ENCODE measurements around the gene ADAMTS9. TPM values are rescaled to one million over a fixed set of nuclear protein-coding genes. Genes with fewer than 3 reads are reported as not detected.

ADAMTS9 gene
- total and polyA plus RNA-seq, 2 experiments from 2014 or later = 0.31 to 0.81 TPM

DNA sequence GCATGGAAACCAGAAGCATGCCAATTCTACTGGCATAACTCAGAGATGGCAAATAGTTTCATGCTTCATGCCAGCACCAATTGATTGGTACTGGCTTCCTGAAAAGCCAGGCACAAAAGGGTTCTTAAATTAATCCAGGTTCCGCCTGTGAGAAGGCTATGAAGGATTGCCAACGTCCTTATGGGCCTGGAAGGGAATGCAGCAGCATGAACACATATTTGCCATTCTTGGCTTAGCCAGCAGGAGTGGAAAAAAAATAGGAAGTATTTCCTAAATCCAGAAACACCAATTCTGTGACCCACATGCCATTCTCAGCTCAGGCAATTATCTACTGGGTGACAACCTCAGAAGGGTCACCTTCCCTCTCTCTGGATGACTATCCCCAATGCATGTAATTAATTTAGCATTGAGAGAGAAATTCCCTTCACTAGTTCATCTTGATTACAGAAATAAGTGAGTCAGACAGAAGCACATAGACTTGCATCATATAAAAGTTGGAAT is 36.0 kb downstream of the ADAMTS9 start:
- no peaks in the 10 kb centered on the region for H3K36me3 ChIP-seq (ENCODE audit: insufficient read depth)
- H3K4me1 Mint-ChIP-seq = peaks cover 18% of the 10 kb centered on the region
- peak; percentile 33 for DNase-seq (ENCODE audit: low spot score)

More for the DNA sequence above, 36.0 kb downstream of the ADAMTS9 start:
- Mint-ChIP-seq H3K36me3 (ENCODE audit: low read depth) (no peaks in the 10 kb centered on the region), H3K9me3 (no peaks in the 10 kb centered on the region), H3K27me3 (ENCODE audit: insufficient read depth, low read depth, poor library complexity) (no peaks in the 10 kb centered on the region), H3K4me3 (no peak overlapping the region), H3K27ac (no peak overlapping the region)
- TF ChIP-seq JUNB (IDR thresholded peaks at IDR 0.05; ENCODE audit: unreplicated experiment) = no peak
- TF ChIP-seq EZH2 (IDR thresholded peaks at IDR 0.05; ENCODE audit: low read depth, unreplicated experiment) = no peak
- no peak for TF ChIP-seq NANOG (IDR thresholded peaks at IDR 0.05; ENCODE audit: borderline replicate concordance)
- no peak for TF ChIP-seq STAT1 (IDR thresholded peaks at IDR 0.05; ENCODE audit: unreplicated experiment)
- TF ChIP-seq ZNF331 (CRISPR knock-in tag; IDR thresholded peaks at IDR 0.05; ENCODE audit: low read depth) = no peak
- TF ChIP-seq EZH2phosphoT487 (IDR thresholded peaks at IDR 0.05; ENCODE audit: unreplicated experiment) = no peak
- TF ChIP-seq, protein P1, sequence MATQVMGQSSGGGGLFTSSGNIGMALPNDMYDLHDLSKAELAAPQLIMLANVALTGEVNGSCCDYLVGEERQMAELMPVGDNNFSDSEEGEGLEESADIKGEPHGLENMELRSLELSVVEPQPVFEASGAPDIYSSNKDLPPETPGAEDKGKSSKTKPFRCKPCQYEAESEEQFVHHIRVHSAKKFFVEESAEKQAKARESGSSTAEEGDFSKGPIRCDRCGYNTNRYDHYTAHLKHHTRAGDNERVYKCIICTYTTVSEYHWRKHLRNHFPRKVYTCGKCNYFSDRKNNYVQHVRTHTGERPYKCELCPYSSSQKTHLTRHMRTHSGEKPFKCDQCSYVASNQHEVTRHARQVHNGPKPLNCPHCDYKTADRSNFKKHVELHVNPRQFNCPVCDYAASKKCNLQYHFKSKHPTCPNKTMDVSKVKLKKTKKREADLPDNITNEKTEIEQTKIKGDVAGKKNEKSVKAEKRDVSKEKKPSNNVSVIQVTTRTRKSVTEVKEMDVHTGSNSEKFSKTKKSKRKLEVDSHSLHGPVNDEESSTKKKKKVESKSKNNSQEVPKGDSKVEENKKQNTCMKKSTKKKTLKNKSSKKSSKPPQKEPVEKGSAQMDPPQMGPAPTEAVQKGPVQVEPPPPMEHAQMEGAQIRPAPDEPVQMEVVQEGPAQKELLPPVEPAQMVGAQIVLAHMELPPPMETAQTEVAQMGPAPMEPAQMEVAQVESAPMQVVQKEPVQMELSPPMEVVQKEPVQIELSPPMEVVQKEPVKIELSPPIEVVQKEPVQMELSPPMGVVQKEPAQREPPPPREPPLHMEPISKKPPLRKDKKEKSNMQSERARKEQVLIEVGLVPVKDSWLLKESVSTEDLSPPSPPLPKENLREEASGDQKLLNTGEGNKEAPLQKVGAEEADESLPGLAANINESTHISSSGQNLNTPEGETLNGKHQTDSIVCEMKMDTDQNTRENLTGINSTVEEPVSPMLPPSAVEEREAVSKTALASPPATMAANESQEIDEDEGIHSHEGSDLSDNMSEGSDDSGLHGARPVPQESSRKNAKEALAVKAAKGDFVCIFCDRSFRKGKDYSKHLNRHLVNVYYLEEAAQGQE (IDR thresholded peaks at IDR 0.05; ENCODE audit: unreplicated experiment) = no peak
- TF ChIP-seq ETS1 (IDR thresholded peaks at IDR 0.05) = no peak
- no peak for TF ChIP-seq ZNF114 (CRISPR knock-in tag; IDR thresholded peaks at IDR 0.05)
- TF ChIP-seq, protein P2, sequence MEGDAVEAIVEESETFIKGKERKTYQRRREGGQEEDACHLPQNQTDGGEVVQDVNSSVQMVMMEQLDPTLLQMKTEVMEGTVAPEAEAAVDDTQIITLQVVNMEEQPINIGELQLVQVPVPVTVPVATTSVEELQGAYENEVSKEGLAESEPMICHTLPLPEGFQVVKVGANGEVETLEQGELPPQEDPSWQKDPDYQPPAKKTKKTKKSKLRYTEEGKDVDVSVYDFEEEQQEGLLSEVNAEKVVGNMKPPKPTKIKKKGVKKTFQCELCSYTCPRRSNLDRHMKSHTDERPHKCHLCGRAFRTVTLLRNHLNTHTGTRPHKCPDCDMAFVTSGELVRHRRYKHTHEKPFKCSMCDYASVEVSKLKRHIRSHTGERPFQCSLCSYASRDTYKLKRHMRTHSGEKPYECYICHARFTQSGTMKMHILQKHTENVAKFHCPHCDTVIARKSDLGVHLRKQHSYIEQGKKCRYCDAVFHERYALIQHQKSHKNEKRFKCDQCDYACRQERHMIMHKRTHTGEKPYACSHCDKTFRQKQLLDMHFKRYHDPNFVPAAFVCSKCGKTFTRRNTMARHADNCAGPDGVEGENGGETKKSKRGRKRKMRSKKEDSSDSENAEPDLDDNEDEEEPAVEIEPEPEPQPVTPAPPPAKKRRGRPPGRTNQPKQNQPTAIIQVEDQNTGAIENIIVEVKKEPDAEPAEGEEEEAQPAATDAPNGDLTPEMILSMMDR (conservative IDR thresholded peaks at IDR 0.05; ENCODE audit: low read depth in 2 of 2) = no peak
- no peak for TF ChIP-seq CREB1 (CRISPR knock-in tag; IDR thresholded peaks at IDR 0.05; ENCODE audit: low read depth)
- TF ChIP-seq, protein P3, sequence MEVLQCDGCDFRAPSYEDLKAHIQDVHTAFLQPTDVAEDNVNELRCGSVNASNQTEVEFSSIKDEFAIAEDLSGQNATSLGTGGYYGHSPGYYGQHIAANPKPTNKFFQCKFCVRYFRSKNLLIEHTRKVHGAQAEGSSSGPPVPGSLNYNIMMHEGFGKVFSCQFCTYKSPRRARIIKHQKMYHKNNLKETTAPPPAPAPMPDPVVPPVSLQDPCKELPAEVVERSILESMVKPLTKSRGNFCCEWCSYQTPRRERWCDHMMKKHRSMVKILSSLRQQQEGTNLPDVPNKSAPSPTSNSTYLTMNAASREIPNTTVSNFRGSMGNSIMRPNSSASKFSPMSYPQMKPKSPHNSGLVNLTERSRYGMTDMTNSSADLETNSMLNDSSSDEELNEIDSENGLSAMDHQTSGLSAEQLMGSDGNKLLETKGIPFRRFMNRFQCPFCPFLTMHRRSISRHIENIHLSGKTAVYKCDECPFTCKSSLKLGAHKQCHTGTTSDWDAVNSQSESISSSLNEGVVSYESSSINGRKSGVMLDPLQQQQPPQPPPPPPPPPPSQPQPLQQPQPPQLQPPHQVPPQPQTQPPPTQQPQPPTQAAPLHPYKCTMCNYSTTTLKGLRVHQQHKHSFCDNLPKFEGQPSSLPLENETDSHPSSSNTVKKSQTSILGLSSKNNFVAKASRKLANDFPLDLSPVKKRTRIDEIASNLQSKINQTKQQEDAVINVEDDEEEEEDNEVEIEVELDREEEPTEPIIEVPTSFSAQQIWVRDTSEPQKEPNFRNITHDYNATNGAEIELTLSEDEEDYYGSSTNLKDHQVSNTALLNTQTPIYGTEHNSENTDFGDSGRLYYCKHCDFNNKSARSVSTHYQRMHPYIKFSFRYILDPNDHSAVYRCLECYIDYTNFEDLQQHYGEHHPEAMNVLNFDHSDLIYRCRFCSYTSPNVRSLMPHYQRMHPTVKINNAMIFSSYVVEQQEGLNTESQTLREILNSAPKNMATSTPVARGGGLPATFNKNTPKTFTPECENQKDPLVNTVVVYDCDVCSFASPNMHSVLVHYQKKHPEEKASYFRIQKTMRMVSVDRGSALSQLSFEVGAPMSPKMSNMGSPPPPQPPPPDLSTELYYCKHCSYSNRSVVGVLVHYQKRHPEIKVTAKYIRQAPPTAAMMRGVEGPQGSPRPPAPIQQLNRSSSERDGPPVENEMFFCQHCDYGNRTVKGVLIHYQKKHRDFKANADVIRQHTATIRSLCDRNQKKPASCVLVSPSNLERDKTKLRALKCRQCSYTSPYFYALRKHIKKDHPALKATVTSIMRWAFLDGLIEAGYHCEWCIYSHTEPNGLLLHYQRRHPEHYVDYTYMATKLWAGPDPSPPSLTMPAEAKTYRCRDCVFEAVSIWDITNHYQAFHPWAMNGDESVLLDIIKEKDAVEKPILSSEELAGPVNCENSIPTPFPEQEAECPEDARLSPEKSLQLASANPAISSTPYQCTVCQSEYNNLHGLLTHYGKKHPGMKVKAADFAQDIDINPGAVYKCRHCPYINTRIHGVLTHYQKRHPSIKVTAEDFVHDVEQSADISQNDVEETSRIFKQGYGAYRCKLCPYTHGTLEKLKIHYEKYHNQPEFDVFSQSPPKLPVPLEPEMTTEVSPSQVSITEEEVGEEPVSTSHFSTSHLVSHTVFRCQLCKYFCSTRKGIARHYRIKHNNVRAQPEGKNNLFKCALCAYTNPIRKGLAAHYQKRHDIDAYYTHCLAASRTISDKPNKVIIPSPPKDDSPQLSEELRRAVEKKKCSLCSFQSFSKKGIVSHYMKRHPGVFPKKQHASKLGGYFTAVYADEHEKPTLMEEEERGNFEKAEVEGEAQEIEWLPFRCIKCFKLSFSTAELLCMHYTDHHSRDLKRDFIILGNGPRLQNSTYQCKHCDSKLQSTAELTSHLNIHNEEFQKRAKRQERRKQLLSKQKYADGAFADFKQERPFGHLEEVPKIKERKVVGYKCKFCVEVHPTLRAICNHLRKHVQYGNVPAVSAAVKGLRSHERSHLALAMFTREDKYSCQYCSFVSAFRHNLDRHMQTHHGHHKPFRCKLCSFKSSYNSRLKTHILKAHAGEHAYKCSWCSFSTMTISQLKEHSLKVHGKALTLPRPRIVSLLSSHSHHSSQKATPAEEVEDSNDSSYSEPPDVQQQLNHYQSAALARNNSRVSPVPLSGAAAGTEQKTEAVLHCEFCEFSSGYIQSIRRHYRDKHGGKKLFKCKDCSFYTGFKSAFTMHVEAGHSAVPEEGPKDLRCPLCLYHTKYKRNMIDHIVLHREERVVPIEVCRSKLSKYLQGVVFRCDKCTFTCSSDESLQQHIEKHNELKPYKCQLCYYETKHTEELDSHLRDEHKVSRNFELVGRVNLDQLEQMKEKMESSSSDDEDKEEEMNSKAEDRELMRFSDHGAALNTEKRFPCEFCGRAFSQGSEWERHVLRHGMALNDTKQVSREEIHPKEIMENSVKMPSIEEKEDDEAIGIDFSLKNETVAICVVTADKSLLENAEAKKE (CRISPR knock-in tag; IDR thresholded peaks at IDR 0.05) = no peak
- no peak overlapping the region for H2AFZ ChIP-seq
- no peak overlapping the region for H3K4me2 ChIP-seq
- H3F3A ChIP-seq (replicated peaks; ENCODE audit: low read depth) = no peaks in the 10 kb centered on the region
- no peak overlapping the region for H3K4me3 ChIP-seq
- H3K9me2 ChIP-seq (ENCODE audit: insufficient read depth) = no peaks in the 10 kb centered on the region
- no peak; the same call in 2 of the 3 replicates for ATAC-seq
- peaks cover 12% of the 10 kb centered on the region; the same call in 1 of the 2 replicates for H3K4me1 ChIP-seq (ENCODE audit: insufficient read depth)
- H3K27me3 ChIP-seq (ENCODE audit: insufficient read depth) = no peaks in the 10 kb centered on the region
- H4K20me1 ChIP-seq (replicated peaks; ENCODE audit: insufficient read depth) = no peaks in the 10 kb centered on the region
- H3K79me2 ChIP-seq (replicated peaks; ENCODE audit: insufficient read depth) = no peaks in the 10 kb centered on the region
- no peak overlapping the region for H3K27ac ChIP-seq (ENCODE audit: low read depth)
